Glomerular visceral epithelial cell (primary cell): Measurements from ENCODE around the gene TNS3.

Source experiments
- DNase-seq: peaks from one replicate; pipeline ENCODE4 v3.0.0-alpha.2; 2016; ENCODE audit errors: extremely low spot score

TNS3 gene

DNA sequence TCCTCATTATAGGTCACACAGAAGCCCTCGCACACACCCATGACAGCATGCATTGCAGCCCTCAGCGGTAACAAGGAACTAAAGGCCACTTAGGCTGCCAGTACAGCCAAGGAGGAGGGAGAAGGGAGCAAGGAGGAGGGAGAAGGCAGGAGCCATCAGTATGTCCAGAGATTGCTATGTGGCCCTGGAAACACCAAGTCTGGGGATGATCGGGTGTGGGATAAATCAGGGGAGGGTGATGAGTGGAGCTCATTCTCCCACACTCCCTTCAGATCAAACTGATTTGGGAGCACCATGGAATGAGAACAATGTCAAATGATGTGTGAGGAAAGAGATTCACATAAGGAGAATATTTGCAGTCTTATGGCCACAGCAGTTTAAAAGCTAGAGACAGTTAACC lies 350.9 kb downstream of the TNS3 start:
- no peak for DNase-seq

DNA sequence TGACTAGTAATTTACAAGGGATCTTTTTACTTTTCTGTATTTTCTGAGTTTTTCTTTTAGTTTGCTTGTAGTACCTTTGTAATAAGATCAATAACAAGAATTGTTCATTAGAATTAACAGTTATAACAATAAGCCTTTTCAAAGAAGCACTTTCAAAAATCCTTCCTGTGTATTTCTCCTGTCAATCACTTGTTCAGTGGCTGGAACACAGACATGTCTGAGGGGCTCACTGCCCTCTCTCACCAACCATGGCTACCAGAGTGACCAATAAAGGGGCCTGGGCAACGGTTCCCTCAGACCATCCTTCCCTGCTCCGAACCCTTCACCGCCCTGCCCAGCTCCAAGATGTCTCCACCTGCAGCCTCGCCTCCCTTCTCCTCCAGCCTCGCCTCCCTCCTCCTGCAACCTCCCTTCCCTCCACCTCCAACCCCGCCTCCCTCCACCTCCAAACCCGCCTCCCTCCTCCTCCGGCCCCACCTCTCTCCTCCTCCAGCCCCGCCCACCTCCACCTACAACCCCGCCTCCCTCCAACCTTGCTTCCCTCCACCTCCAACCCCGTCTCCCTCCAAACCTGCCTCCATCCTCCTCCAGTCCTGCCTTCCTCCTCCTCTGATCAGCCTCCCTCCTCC lies 353.4 kb downstream of the TNS3 start:
- DNase-seq, result peak; percentile 31

DNA sequence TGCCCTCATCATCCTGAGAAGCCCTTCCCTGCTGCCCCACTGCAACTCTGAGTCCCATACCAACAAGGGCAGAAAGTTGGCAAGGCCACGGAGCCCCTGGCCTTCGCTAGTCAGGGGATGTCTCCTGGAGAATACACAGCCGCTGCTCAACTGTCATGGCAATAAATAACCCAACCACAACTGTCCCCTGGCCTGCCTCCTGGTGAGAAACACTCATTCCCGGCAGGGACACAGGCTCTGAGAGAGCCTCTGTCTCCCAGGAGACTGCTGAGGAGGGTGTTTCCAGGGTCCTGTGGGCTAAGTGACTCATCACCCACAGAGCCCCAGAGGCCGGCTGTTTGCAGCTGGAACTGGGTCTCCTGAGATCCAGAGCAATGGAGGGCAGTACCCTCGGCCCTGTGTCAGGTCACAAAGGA lies 354.1 kb downstream of the TNS3 start:
- DNase-seq, result peak; percentile 95

DNA sequence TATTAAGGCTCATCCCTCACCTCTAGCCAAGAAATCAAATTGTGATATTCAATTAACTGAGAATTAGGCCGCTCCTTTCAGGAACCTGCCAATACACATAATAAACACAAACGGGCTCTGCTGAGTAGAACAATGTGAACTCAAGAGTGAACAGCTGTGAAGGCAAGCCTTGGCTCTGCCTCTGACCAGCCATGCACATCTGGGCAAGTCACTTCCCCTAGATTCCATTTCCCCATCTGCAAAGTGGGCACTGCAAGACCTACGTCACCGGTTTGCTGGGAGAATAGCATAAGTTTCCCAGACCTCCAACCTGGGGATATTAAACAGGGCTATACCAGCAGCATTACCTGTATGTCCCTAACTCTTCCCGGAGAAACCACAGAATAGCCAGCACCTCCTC lies 355.2 kb downstream of the TNS3 start:
- DNase-seq, result no peak

DNA sequence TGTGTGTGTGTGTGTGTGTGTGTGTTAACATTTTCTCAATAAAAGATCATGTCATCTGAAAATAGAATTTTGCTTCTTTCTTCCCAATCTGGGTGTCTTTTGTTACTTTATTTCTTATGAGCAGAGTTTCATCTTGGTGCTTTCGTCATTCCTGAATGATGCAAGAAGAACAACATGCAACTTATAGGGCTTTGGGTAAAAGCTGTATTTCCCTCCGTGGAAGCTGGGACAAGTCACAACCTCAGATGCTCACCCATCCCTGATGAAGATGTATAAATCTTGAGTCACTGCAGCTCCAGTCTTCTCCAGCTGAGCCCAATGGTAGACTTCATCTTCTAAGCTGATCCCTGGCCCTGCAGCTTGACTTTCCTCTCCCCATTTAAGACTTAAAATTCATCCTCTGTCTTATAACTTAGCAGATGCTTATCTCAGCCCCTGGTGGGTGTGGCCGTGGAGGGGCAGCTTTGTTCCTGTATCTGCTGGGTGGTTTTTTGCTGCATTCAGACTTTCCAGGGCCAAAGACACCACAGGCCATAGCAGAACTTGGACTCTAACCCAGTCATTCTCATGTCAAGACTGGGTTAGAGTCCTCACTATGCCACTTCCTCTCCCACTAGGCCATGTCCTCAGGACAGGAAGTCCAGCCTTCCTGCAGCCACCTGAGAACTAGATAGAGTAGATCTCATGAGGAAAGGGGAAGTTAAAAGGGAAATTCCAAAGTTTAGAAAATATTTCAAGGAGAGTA lies 356.4 kb downstream of the TNS3 start:
- peak; percentile 12 for DNase-seq
